SU-DHL-6 (cell line): ENCODE data around the gene RCC1.

Source experiments
- EZH2phosphoT487 ChIP-seq: fragments of 200-600 bp; sonication (generic), shearing (Covaris generic); conservative IDR thresholded peaks from 2 replicates; pipeline ENCODE4 v1.6.1; 2018; ENCODE audit warnings: mild to moderate bottlenecking, antibody characterized with exemption, low read length, moderate library complexity, mixed read lengths
- TF ChIP-seq, protein P1 (sequence below): fragments of 200-600 bp; sonication (generic); IDR thresholded peaks from one replicate; pipeline ENCODE4 v1.5.1; 2017; ENCODE audit warnings: antibody characterized with exemption, mild to moderate bottlenecking, low read length, moderate library complexity; ENCODE audit not compliant: insufficient read depth, poor library complexity, severe bottlenecking

DNA sequence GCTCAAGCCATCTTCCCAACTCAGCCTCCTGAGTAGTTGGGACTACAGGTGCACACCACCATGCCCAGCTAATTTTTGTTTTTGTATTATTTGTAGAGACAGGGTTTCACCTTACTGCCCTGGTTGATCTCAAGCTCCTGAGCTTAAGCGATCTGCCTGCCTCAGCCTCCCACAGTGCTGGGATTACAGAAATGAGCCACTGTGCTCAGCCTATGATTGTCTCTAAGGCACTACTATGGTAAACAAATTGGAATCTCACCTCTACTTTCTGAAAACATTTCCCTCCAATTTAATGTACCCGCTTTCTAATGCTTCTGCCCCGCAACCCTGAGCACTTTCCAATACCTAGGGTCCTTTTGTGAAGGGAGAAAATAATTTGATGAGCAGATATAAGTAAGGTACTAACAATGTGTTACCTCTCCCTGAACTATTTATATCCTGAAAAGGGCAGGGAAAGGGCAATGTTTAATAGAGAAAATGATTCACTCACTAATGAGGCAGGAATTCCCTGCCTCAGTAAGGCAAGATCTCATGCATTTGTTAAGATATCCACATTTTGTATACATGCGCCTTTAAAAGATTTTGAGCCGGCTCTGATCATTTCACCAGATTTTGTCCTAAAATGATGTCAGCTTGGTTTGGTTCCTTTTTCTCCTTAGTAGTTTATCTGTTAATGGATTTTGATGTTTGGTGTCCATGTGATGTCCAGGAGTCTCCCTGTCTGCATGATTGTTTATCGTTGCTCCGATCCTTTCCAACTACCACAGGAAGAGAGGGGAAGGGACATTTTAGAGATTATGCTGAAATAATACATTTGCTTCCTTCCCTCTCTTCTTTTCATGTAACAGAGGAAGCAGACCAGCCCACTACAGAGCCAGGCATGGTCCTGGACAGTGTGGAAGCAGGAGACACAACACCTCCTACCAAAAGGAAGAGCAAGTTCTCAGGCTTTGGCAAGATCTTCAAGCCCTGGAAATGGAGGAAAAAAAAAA is 47.3 kb upstream of the RCC1 start:
- TF ChIP-seq, protein P1, sequence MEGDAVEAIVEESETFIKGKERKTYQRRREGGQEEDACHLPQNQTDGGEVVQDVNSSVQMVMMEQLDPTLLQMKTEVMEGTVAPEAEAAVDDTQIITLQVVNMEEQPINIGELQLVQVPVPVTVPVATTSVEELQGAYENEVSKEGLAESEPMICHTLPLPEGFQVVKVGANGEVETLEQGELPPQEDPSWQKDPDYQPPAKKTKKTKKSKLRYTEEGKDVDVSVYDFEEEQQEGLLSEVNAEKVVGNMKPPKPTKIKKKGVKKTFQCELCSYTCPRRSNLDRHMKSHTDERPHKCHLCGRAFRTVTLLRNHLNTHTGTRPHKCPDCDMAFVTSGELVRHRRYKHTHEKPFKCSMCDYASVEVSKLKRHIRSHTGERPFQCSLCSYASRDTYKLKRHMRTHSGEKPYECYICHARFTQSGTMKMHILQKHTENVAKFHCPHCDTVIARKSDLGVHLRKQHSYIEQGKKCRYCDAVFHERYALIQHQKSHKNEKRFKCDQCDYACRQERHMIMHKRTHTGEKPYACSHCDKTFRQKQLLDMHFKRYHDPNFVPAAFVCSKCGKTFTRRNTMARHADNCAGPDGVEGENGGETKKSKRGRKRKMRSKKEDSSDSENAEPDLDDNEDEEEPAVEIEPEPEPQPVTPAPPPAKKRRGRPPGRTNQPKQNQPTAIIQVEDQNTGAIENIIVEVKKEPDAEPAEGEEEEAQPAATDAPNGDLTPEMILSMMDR = no peak
- no peak for TF ChIP-seq EZH2phosphoT487
